ENCODE results near the gene GORASP2. TPM values are rescaled to one million over a fixed set of nuclear protein-coding genes. Genes with fewer than 3 reads are reported as not detected.

The GORASP2 gene
- polyA plus RNA-seq, 5 donors, result 73.3 to 84.3 (median 81.6) TPM

DNA sequence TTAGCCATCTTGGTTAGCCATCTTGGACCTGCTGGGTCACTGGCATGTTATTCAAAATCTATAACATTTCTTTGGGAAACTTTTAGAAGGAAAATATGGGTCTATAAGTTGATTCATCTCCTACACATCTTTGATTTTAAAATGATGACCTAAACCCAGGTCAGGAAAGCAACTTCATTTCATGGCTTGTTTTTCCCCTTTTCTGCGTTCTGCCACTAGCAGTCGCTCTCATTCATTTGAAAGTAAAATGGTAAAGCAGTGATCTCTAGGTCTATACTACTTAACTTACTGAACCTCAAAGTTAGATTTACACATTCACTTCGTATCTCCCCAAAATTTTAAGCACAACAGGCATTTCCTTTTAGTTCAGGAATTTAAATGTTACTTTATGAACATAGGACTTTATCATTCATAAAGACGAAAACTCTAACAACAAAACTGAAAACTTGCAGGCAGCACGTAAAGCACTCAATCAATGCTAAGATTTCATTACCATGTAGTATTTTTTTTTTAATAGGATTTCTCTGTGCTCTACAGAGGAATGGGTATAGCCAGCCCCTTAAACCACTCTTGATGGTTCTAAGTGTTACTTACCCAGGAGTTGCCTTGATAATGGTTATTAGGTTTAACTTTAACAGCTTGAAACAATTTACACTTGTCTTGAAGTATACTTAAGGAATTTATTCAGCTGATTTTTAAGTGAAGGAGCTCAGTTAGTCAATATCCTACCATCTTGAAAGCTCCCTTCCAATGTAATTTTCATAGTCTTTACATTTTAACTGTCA, 62.5 kb downstream of the GORASP2 start:
- peak in 1 of 2 donors; percentile 6 for DNase-seq

DNA sequence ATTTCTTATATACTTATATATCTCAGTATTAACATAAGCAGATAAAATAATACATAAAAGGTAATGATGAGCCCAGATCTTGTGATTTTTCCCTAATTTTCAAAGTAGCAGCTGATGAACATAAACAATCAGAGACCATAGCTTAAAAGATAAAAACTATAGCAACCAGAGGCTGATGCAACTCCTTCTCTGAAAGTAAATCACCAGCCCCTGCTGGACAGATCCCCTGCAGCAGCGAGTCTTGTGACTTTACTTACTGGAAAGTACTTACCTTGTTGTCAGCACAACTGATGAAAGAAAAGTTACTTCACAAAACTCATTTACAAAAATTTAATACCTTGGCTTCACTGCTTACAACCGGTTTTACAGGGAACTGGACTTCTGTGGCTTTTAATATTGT, 67.3 kb downstream of the GORASP2 start:
- no peak for DNase-seq

DNA sequence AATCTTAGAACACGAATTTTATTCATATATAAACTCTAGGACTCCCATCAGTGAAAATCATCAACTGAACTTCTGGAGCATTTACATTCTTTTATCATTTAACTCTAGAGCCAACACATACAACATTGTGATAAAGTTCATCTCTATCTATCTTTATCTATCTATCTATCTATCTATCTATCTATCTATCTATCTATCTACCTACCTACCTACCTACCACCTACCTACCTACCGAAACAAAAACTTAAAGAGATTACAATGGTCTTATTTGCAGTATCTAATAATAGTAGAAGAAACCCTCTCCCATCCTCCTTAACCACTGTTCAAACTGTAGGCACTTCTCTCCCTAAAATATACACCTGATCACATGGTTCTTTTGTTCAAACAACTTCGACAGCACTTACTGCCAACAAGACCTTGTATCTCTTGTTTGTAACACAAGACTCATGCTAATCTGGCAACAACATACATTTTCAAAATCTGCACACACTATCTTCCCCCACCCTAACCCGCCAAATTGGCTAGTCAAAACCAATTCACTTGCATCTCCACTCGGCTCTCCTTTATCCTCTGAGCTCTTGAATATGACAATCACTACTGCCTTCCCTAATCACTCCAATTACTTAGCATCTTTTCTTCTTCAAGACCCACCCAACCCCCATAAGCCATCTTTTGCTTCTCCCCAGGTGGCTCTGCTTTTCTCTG, 69.0 kb downstream of the GORASP2 start:
- no peak for DNase-seq

DNA sequence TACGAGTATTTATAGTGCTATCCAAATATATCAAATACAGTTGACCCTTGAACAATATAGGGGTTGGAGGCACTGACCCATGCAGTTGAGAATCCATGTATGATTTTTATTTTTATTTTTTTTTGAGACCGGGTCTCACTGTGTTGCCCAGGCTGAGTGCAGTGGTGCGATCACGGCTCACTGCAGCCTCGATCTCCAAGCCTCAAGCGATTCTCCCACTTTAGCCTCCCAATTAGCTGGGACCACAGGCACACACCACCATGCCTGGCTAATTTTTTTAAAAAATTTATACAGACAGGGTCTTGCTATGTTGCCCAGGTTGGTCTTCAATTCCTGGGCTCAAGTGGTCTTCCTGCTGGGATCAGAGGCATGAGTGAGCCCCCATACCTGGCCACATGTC, 70.6 kb downstream of the GORASP2 start:
- DNase-seq, result no peak

DNA sequence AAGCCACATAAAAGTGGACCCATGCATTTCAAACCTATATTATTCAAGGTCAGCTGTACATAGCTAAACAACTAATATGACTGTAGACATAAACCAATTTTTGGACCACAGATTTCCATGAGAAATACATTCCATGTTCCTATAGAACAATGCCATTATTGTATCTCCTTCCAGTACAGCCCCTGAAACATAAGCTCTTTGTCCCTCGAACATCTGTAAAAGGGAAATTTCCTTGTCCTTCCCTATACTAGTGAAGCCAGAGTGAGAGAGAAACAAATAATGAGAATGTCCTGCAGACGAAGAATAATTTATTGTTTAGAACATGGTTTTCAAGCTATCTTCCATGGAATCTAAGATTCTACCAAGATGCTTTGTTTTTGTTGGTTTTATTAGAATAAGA, 75.3 kb downstream of the GORASP2 start:
- DNase-seq, result no peak

DNA sequence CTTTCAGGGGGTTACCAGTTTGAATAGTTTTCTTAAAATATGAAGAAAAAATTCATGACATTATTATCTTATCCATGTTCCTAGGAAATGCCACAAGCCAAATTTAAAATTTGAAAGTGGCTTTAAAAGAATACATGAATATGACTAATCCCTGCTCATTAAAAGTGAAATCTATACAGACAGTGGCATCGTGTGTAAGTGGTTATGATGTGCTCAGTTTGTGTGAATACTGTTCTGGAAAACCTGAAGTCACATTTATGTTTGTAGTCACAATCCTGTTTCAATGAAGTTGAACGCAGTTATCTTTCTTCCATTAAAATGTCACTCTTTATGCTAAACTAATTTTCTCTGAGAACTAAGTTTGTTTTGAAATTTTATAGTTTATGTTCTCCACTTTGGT, 75.8 kb downstream of the GORASP2 start:
- DNase-seq, result no peak

DNA sequence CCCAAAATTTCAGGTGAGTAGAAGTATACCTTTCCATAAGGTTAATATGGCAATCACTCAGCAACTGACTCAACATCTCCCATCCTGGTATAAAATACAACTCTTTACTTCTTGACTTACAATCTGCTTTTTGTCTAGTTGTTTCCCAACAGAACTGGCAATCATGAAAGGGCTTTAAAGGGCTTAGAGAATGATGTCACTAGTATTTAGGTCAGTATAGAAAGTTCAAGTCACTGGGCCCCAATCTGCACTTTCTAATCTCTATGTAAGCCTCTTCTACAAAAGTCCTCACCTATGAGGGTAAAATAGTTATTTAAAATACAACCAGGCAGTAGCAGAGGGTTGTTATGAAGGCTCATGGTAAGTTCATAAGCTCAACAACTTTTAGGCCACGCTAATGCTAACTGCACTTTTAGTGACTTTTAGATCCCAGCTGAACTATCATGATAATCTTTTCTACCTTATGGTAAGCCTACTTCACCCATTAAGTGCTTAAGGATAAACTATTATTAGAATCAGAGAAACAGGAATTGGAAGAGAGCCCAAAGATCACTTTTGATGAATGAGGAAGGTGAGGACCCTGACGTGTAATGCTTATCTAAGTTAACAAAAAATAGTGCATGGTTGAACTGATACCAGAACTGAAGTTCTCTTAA, 79.6 kb downstream of the GORASP2 start:
- no peak for DNase-seq

DNA sequence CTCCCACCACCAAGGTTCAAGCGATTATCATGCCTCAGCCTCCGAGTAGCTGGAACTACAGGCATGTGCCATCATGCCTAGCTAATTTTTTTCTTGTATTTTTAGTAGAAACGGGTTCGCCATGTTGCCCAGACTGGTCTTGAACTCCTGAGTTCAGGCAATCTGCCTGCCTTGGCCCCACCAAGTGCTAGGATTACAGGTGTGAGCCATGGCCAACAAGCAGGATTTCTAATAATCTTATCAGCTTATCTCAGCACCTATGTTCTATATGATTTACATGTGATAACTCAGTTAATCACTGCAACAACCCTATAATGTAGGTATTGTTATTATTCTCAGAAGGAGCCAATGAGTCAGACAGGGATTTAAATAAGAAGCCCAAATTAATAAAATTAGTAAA, 80.3 kb downstream of the GORASP2 start:
- DNase-seq, result no peak

DNA sequence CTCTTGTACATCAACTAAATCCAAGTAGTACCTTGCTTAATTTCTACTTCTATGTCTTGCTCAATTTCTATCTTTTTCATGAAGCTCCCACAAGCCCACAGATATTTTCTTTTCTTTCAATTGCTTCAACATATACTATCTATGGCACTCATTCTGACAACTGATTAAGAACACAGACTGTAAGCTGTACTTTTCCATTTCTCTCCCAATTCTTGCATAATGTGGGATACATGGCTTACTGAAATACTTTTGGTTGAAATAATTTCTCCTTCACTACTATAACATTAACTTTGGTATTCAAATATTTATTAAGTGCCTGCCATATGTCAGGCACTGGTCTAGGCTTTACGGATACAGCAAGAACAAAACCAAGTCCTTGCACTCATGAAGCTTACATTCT, 84.8 kb downstream of the GORASP2 start:
- DNase-seq, result no peak

DNA sequence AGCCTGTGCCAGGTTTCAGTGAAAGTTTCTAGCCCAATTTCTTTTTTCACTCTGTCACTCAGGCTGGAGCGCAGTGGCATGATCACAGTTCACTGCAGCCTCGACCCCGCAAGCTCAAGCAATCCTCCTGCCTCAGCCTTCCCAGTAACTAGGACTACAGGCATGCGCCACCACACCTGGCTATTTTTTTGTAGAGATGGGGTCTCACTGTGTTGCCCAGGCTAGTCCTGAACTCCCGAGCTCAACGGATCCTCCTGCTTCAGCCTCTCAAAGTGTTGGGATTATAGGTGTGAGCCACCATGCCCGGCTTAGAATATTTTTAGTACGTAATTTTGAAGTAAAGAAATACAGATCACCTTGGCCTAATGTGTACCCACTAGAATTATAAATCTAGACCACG, 87.1 kb downstream of the GORASP2 start:
- no peak for DNase-seq

Other genes with a start within 250 kb of the GORASP2 start
- gene SP5, start 213.9 kb upstream of the GORASP2 start, polyA plus RNA-seq (ENCODE audit: insufficient read depth in 1 of 5, insufficient read length in 5 of 5, low replicate concordance in 1 of 5), result 10 to 100 TPM in 2 of 5 donors, 1 to 10 TPM in 3; 7.1 to 16.9 (median 8.5) TPM
- 10 to 100 TPM in 4 of 5 donors, 1 to 10 TPM in 1; 9.6 to 16.3 (median 12.0) TPM for gene ERICH2, start 158.9 kb upstream of the GORASP2 start, polyA plus RNA-seq (ENCODE audit: insufficient read depth in 1 of 5, insufficient read length in 5 of 5, low replicate concordance in 1 of 5)
- gene GAD1, start 112.4 kb upstream of the GORASP2 start, polyA plus RNA-seq (ENCODE audit: insufficient read depth in 1 of 5, insufficient read length in 5 of 5, low replicate concordance in 1 of 5), result 1 to 10 TPM in 2 of 5 donors, under 1 TPM in 3; 0.93 to 1.1 (median 0.95) TPM
- 10 to 100 TPM; 26.7 to 40.8 (median 38.6) TPM for gene TLK1, start 231.6 kb downstream of the GORASP2 start, polyA plus RNA-seq (ENCODE audit: insufficient read depth in 1 of 5, insufficient read length in 5 of 5, low replicate concordance in 1 of 5)